ENCODE results near the gene AMZ1. TPM values are rescaled to one million over a fixed set of nuclear protein-coding genes. Genes with fewer than 3 reads are reported as not detected.

The AMZ1 gene
- total RNA-seq = 0.05 TPM
- long read RNA-seq, partial matches to known transcripts = 0 of 1 reads
- long read RNA-seq, other reads (novel, unspliced or antisense) = 1 of 1 reads

- intact Hi-C loops (cut with micrococcal nuclease) = loop anchor here (10.0 kb wide), 1 partner anchor 233 kb away; no protein-coding TSS in a partner anchor
- ATAC-seq (peak; percentile 50), DNase-seq (no peak)
Measured at GRCh38 chr7:2687881-2688318, at the start of gene AMZ1. TSS of gene AMZ1 (plus strand) at chr7:2688202. CDS start at chr7:2700452, 12,250 bp downstream.

GRCh38 chr7:2638224-2638991 lies 49.6 kb upstream of the AMZ1 start:
- DNase-seq (peak; percentile 83), ATAC-seq (peak; percentile 36)
- intact Hi-C loops (cut with micrococcal nuclease) = no loop called here

- peak; percentile 68 for DNase-seq
- intact Hi-C loops (cut with micrococcal nuclease) = no loop called here
- ATAC-seq = peak; percentile 7
Measured at GRCh38 chr7:2639181-2639681, 48.8 kb upstream of the AMZ1 start.

GRCh38 chr7:2639695-2640481 lies 48.1 kb upstream of the AMZ1 start:
- DNase-seq (no peak), ATAC-seq (no peak)
- intact Hi-C loops (cut with micrococcal nuclease) = no loop called here

- DNase-seq (no peak), ATAC-seq (no peak)
- intact Hi-C loops (cut with micrococcal nuclease) = no loop called here
Measured at GRCh38 chr7:2640482-2640830, 47.5 kb upstream of the AMZ1 start.

GRCh38 chr7:2640846-2641316 lies 47.1 kb upstream of the AMZ1 start:
- intact Hi-C loops (cut with micrococcal nuclease) = no loop called here
- ATAC-seq = peak; percentile 1
- no peak for DNase-seq

GRCh38 chr7:2641406-2642393 lies 46.3 kb upstream of the AMZ1 start:
- DNase-seq = peak; percentile 95
- ATAC-seq = peak; percentile 81
- intact Hi-C loops (cut with micrococcal nuclease) = no loop called here

GRCh38 chr7:2643386-2644219 lies 44.4 kb upstream of the AMZ1 start:
- intact Hi-C loops (cut with micrococcal nuclease) = no loop called here
- ATAC-seq (no peak), DNase-seq (no peak)

- ATAC-seq = no peak
- no peak for DNase-seq
- intact Hi-C loops (cut with micrococcal nuclease) = no loop called here
Measured at GRCh38 chr7:2644220-2644561, 43.8 kb upstream of the AMZ1 start.

GRCh38 chr7:2644562-2645273 lies 43.3 kb upstream of the AMZ1 start:
- ATAC-seq (no peak), DNase-seq (no peak)
- intact Hi-C loops (cut with micrococcal nuclease) = no loop called here

- ATAC-seq = no peak
- peak; percentile 31 for DNase-seq
- intact Hi-C loops (cut with micrococcal nuclease) = no loop called here
Measured at GRCh38 chr7:2645274-2645868, 42.6 kb upstream of the AMZ1 start.

GRCh38 chr7:2646336-2646679 lies 41.7 kb upstream of the AMZ1 start:
- intact Hi-C loops (cut with micrococcal nuclease) = no loop called here
- DNase-seq (no peak), ATAC-seq (no peak)

- DNase-seq (peak; percentile 25), ATAC-seq (no peak)
- intact Hi-C loops (cut with micrococcal nuclease) = no loop called here
Measured at GRCh38 chr7:2646680-2647571, 41.1 kb upstream of the AMZ1 start.

- intact Hi-C loops (cut with micrococcal nuclease) = no loop called here
- ATAC-seq (no peak), DNase-seq (no peak)
Measured at GRCh38 chr7:2647594-2648172, 40.3 kb upstream of the AMZ1 start.

- intact Hi-C loops (cut with micrococcal nuclease) = no loop called here
- ATAC-seq = no peak
- DNase-seq = no peak
Measured at GRCh38 chr7:2649139-2649838, 38.7 kb upstream of the AMZ1 start.
